SK-N-SH treated with all-trans-retinoic acid at 6 μM for 48 hours (cell line): ENCODE measurements around the gene ZNF653.

Experiments used
- ARNTL ChIP-seq: fragments of 450-650 bp; formaldehyde crosslinking; IDR thresholded peaks from 2 replicates; pipeline ENCODE4 v1.5.0; 2020; ENCODE audit warnings: low read depth, mild to moderate bottlenecking, moderate library complexity, borderline replicate concordance
- CSDC2 ChIP-seq: fragments of 250-450 bp; sonication (Bioruptor Pico); IDR thresholded peaks from 2 replicates; pipeline ENCODE4 v1.5.0; 2020; ENCODE audit warnings: mild to moderate bottlenecking, moderate library complexity
- PATZ1 ChIP-seq: fragments of 250-450 bp; sonication (Bioruptor Pico); IDR thresholded peaks from 2 replicates; pipeline ENCODE4 v1.8.0; 2020; ENCODE audit warnings: mild to moderate bottlenecking, moderate library complexity, borderline replicate concordance
- RARB ChIP-seq: fragments of 250-450 bp; sonication (Bioruptor Pico); IDR thresholded peaks from 2 replicates; pipeline ENCODE4 v1.8.0; 2021; ENCODE audit warnings: mild to moderate bottlenecking, moderate library complexity
- SNAI2 ChIP-seq: fragments of 250-450 bp; sonication (Bioruptor Pico); IDR thresholded peaks from 2 replicates; pipeline ENCODE4 v1.5.0; 2020; ENCODE audit warnings: mild to moderate bottlenecking, moderate library complexity
- TSHZ2 ChIP-seq: fragments of 250-450 bp; sonication (Bioruptor Pico); IDR thresholded peaks from 2 replicates; pipeline ENCODE4 v1.5.0; 2020; ENCODE audit warnings: mild to moderate bottlenecking, moderate library complexity
- ZNF70 ChIP-seq: fragments of 450-650 bp; formaldehyde crosslinking; IDR thresholded peaks from 2 replicates; pipeline ENCODE4 v1.5.0; 2020; ENCODE audit warnings: mild to moderate bottlenecking, moderate library complexity

GRCh38 chr19:11539495-11540365 lies 34.1 kb upstream of the ZNF653 start:
- TF ChIP-seq CSDC2, result no peak
- TF ChIP-seq ARNTL (CRISPR knock-in tag), result no peak
- TF ChIP-seq ZNF70 (CRISPR knock-in tag), result no peak
- no peak for TF ChIP-seq SNAI2
- TF ChIP-seq RARB (CRISPR knock-in tag), result no peak
- TF ChIP-seq PATZ1 (CRISPR knock-in tag), result no peak
- TF ChIP-seq TSHZ2, result no peak
